HepG2 (cell line): ENCODE results near the gene STUB1. TPM values are rescaled to one million over a fixed set of nuclear protein-coding genes. Genes with fewer than 3 reads are reported as not detected.
A peak's percentile ranks its signal among the peaks of the same experiment; 100 is the strongest.

Experiments
- AKAP8 ChIP-seq: sonication (generic); formaldehyde crosslinking; IDR thresholded peaks from 2 replicates; pipeline ENCODE4 v1.5.1; 2020; ENCODE audit warnings: mild to moderate bottlenecking, missing genetic modification reagents
- CBX1 ChIP-seq: IDR thresholded peaks from one replicate; pipeline ENCODE4 v1.6.1; 2016; ENCODE audit warnings: antibody characterized with exemption, low read depth
- CHD4 ChIP-seq: fragments of 200-600 bp; sonication (generic); IDR thresholded peaks from 2 replicates; pipeline ENCODE4 v1.7.0; 2017; ENCODE audit warnings: mild to moderate bottlenecking, low read length, borderline replicate concordance
- GABPB1 ChIP-seq: IDR thresholded peaks from 2 replicates; pipeline ENCODE4 v1.6.1; 2016; ENCODE audit warnings: mild to moderate bottlenecking, missing genetic modification reagents, moderate library complexity, missing compliant biosample characterization
- HNF1B ChIP-seq: sonication (generic); formaldehyde crosslinking; IDR thresholded peaks from 2 replicates; pipeline ENCODE4 v1.5.1; 2020; ENCODE audit warnings: mild to moderate bottlenecking, moderate library complexity, missing genetic modification reagents
- KLF6 ChIP-seq: IDR thresholded peaks from 2 replicates; pipeline ENCODE4 v1.8.0; 2016; ENCODE audit warnings: missing biosample characterization, missing genetic modification reagents
- KMT2B ChIP-seq: IDR thresholded peaks from 2 replicates; pipeline ENCODE4 v1.6.1; 2016; ENCODE audit warnings: missing genetic modification reagents, missing compliant biosample characterization
- SAFB2 ChIP-seq: sonication (generic); formaldehyde crosslinking; IDR thresholded peaks from 2 replicates; pipeline ENCODE4 v1.5.1; 2020; ENCODE audit warnings: missing genetic modification reagents, low read depth, mild to moderate bottlenecking, borderline replicate concordance
- TCF7 ChIP-seq: sonication (generic); IDR thresholded peaks from 2 replicates; pipeline ENCODE4 v1.6.1; 2016; ENCODE audit warnings: antibody characterized with exemption, low read depth
- TEAD2 ChIP-seq: sonication (generic); formaldehyde crosslinking; IDR thresholded peaks from 2 replicates; pipeline ENCODE4 v1.9.0; 2021; ENCODE audit warnings: missing genetic modification reagents
- TERF1 ChIP-seq: sonication (generic); formaldehyde crosslinking; IDR thresholded peaks from 2 replicates; pipeline ENCODE4 v1.8.0; 2022; ENCODE audit warnings: mild to moderate bottlenecking, missing genetic modification reagents, moderate library complexity
- TOPORS ChIP-seq: sonication (generic); formaldehyde crosslinking; IDR thresholded peaks from 2 replicates; pipeline ENCODE4 v1.8.0; 2023; ENCODE audit warnings: mild to moderate bottlenecking, missing genetic modification reagents
- ZFX ChIP-seq: sonication (generic); formaldehyde crosslinking; IDR thresholded peaks from 2 replicates; pipeline ENCODE4 v1.4.0; 2020; ENCODE audit warnings: mild to moderate bottlenecking, low read depth, missing genetic modification reagents, moderate library complexity
- ZMAT5 ChIP-seq: sonication (generic); formaldehyde crosslinking; IDR thresholded peaks from 2 replicates; pipeline ENCODE4 v1.5.0; 2020; ENCODE audit warnings: mild to moderate bottlenecking, low read depth, missing genetic modification reagents, borderline replicate concordance
- ZNF33A ChIP-seq: sonication (generic); formaldehyde crosslinking; IDR thresholded peaks from 2 replicates; pipeline ENCODE4 v1.5.1; 2020; ENCODE audit warnings: missing genetic modification reagents, mild to moderate bottlenecking, moderate library complexity, borderline replicate concordance
- ZNF343 ChIP-seq: sonication (generic); formaldehyde crosslinking; IDR thresholded peaks from 2 replicates; pipeline ENCODE4 v1.4.0; 2020; ENCODE audit warnings: mild to moderate bottlenecking, missing genetic modification reagents
- ZNF543 ChIP-seq: sonication (generic); formaldehyde crosslinking; IDR thresholded peaks from 2 replicates; pipeline ENCODE4 v1.4.0; 2020; ENCODE audit warnings: mild to moderate bottlenecking, missing genetic modification reagents
- ZNF577 ChIP-seq: sonication (generic); formaldehyde crosslinking; IDR thresholded peaks from 2 replicates; pipeline ENCODE4 v1.4.0; 2020; ENCODE audit warnings: mild to moderate bottlenecking, low read depth, missing genetic modification reagents, borderline replicate concordance
- ZNF784 ChIP-seq: sonication (generic); formaldehyde crosslinking; IDR thresholded peaks from 2 replicates; pipeline ENCODE4 v1.5.1; 2020; ENCODE audit warnings: missing genetic modification reagents, mild to moderate bottlenecking, borderline replicate concordance
- ZNF788 ChIP-seq: sonication (generic); formaldehyde crosslinking; IDR thresholded peaks from 2 replicates; pipeline ENCODE4 v1.5.0; 2020; ENCODE audit warnings: mild to moderate bottlenecking, missing genetic modification reagents, borderline replicate concordance
- ZSCAN29 ChIP-seq: sonication (generic); formaldehyde crosslinking; conservative IDR thresholded peaks from 2 replicates; pipeline ENCODE4 v1.4.0; 2020; ENCODE audit warnings: mild to moderate bottlenecking, missing genetic modification reagents
- polyA plus RNA-seq, 8 experiments: library from polyadenylated mRNA; depleted of rRNA in 3 of 8; stranded (reverse) in 7 of 8; unstranded in 1 of 8; fragments of >200 nt; fragmentation: Illumina TruSeq in 4 of 8; extraction: Trizol in 4 of 8; gene quantifications; 2 replicates each; pipeline versions ENCODE4 v1.2.1 to v1.2.3, GENCODE V29; 2011 to 2016; ENCODE audit warnings: low read depth in 4 of 8, missing spikeins in 1 of 8, mixed read lengths in 1 of 8; ENCODE audit not compliant: insufficient read depth in 1 of 8
- total RNA-seq, 5 experiments: library from RNA; depleted of rRNA; stranded (reverse); fragments of >200 nt; fragmentation: Illumina TruSeq; extraction: Trizol; gene quantifications; 2 replicates each; pipeline ENCODE4 v1.2.3, GENCODE V29; 2016; ENCODE audit warnings: low read depth in 1 of 5

STUB1 gene
- total and polyA plus RNA-seq, 2 of the 13 experiments (the other 11 are each of a cell fraction or from before 2014, with no cell fraction given): 52.9 to 78.2 TPM

GRCh38 chr16:635573-636205, 44.5 kb upstream of the STUB1 start (continued):
- TF ChIP-seq ZNF33A (CRISPR knock-in tag) (no peak), KLF6 (CRISPR knock-in tag) (0 out of 2 replicates have a peak, but pooled peaks have one; percentile 59), ZSCAN29 (CRISPR knock-in tag) (no peak), ZNF577 (CRISPR knock-in tag) (no peak), CHD4 (no peak), ZNF784 (CRISPR knock-in tag) (no peak; the same call in 1 of the 2 replicates), TOPORS (CRISPR knock-in tag) (no peak), ZNF788 (CRISPR knock-in tag) (no peak), ZFX (CRISPR knock-in tag) (no peak; the same call in 1 of the 2 replicates), TERF1 (CRISPR knock-in tag) (no peak), TCF7 (no peak), AKAP8 (peak; percentile 87), SAFB2 (peak; percentile 86; the same call in 1 of the 2 replicates), ZMAT5 (CRISPR knock-in tag) (no peak), ZNF543 (CRISPR knock-in tag) (no peak; the same call in 1 of the 2 replicates), HNF1B (CRISPR knock-in tag) (no peak), ZNF343 (no peak), TEAD2 (CRISPR knock-in tag) (no peak), GABPB1 (CRISPR knock-in tag) (no peak), KMT2B (CRISPR knock-in tag) (no peak), CBX1 (no peak)
